HG03457 (cell line): Measurements from ENCODE around the gene VPS33B.
"Not testable (repeated sequence)": the region's sequence is repeated elsewhere in the genome, so short reads cannot be mapped to it uniquely, and the experiment has no call there.

Source experiments
- ATAC-seq: cut with Tn5 transposase; IDR thresholded peaks from one replicate; pipeline ENCODE4 v1.9.1; 2021; ENCODE audit warnings: moderate number of reproducible peaks; ENCODE audit not compliant: unreplicated experiment

VPS33B gene

GRCh38 chr15:91022075-91022831, at the start of gene VPS33B:
TSS of gene VPS33B (minus strand) at chr15:91022594. CDS start at chr15:91022249, 345 bp downstream.
- peak; percentile 35 for ATAC-seq

GRCh38 chr15:91072161-91072560, 49.8 kb upstream of the VPS33B start:
- ATAC-seq: no peak

- no peak for ATAC-seq
These were observed 48.5 kb upstream of the VPS33B start for GRCh38 chr15:91070872-91071271.

- ATAC-seq: no peak
These were observed 46.6 kb upstream of the VPS33B start for GRCh38 chr15:91068966-91069365.

DNA sequence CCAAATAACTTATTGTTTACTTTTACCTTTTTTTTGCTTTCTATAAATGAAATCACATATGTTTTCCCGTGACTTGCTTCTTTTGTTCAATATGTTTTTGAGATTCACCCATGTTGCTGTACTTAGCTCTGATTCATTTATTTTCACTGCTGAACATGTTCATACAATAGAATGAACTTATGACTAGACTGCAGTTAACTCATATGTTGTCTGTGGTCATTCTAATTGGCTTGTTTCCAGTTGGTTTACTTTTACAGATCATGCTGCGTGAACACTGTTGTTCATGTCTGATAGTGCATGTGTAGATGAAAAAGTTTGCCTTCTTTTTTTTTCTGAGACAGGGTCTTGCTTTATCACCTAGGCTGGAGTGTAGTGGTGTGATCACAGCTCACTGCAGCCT, 46.0 kb upstream of the VPS33B start:
- no peak for ATAC-seq

- no peak for ATAC-seq
These were observed 44.6 kb upstream of the VPS33B start for GRCh38 chr15:91067036-91067435.

GRCh38 chr15:91065505-91065904, 43.1 kb upstream of the VPS33B start:
- ATAC-seq: no peak

DNA sequence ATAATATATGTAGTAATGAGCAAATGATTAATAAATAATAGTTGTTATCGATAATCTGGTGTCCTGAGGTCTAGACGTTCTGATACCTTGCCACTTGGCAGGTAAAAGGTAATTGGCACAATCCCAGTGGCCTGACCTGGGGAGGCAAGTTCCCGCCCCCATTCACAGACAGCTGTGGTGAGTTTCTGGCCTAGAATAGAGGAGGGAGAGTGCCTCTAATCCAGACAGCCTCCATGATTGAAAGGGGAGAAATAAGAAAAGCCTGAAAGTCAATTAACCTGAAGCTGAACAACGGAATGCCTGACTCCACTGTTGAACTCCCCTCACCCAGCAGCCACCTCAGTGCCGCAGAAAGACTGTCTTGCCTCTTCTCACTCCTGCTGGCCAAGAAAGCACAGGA, 39.6 kb upstream of the VPS33B start:
- no peak for ATAC-seq

DNA sequence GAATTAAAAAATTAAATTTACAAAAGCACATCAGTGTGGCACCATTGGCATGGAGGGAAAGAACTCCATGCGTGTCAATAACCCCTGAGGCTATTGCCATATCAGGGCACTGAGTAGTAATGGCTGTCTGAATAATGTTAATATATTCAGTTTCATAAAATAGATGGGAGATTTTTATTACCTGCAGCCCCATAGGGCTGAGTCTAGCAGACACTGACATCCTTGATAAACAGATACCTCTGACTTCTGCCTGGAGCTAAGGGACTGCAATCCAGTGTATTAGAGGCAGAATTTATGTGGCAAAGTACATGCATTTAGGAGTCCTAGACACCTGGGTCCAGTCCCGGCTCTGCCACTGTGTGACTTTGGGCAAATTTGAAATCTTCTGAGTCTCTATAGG, 38.8 kb upstream of the VPS33B start:
- ATAC-seq: no peak

DNA sequence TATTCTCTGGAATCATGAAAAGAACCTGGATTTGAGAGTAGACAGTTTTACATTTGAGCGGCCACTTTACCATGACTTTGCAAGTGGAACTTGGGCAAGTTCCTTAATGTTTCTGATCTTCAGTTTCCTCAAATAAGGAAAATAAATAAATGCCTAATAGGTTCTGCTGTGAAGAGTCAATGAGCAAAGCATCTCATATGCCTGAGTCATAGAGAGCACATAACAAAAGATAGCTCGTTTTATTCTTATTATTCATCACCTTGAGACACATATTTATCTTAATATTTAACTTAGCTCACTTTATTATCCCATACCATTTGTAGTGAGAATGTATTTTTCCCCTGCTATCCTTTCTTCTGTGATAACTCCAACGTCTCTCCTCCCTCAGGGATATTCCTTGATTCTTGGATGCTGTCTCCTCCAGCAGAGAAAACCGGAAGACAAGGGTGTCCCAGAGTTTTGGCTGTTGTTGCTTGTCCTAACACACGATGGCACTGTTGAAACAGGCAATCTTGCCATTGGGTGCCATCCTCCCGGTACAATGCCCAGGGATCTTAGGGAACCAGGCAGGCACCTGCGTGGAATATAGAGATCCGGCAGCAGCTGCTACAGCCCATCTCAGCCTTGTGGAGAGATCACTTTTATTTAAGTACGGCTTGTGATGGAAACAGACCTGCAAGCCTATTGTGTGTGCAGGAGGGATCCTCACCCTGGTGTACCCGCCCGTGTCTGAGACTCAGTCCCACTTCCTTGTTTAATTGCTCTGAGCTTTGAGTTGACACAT, 33.3 kb upstream of the VPS33B start:
- ATAC-seq: no peak

GRCh38 chr15:91054816-91055215, 32.4 kb upstream of the VPS33B start:
- no peak for ATAC-seq

- ATAC-seq: no peak
These were observed 28.9 kb upstream of the VPS33B start for GRCh38 chr15:91051248-91051647.

DNA sequence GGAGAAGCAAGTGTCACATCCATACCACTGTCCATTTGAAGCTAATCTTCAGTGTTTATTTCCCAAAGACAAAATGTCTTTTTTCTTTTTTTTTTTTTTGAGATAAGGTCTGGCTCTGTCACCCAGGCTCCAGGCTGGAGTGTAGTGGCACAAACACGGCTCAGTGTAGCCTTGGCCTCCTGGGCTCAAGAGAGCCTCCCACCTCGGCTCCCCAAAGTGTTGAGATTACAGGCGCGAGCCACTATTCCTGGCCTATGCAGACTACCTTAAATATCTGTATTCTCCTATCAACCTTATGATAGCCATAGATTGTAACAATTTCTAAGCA, 27.7 kb upstream of the VPS33B start:
- ATAC-seq: no peak

- ATAC-seq: peak; percentile 74
These were observed 27.2 kb upstream of the VPS33B start for GRCh38 chr15:91049378-91050127.

- no peak for ATAC-seq
These were observed 25.3 kb upstream of the VPS33B start for GRCh38 chr15:91047545-91048199.

GRCh38 chr15:91046056-91046455, 23.7 kb upstream of the VPS33B start:
- not testable (repeated sequence) for ATAC-seq

GRCh38 chr15:91045065-91045464, 22.7 kb upstream of the VPS33B start:
- ATAC-seq: no peak

DNA sequence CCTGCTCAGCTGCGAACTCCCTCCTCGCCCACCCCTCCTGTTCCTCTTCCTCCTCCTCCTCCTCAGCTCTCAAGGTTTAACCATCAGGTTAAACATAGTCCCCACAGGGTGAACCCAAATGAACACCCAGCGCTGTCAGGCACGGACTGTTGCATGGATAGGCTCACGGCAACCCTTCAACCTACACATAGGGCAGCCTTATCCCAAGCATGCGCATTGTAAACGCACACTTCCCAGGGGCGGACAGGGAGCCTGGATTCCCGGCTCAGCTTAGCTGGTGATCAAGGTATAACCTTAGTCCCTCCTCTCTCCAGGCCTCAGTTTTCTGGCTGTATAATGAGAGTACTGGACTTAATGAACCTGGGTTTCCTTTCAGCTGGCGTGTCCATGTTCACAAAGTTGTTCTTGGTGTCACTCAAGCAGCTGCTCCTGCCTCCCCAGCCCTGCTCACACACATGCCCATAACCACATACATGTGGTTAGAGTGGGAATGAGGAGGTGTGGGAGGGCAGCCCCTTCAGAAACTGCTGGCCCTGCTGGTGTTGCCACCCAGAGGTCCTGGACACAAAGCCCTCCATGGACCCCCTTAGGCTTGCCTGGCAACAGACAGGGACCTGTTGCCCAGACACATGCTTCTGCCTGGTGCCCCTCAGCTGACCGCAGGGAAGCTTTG, 20.9 kb upstream of the VPS33B start:
- ATAC-seq: no peak

DNA sequence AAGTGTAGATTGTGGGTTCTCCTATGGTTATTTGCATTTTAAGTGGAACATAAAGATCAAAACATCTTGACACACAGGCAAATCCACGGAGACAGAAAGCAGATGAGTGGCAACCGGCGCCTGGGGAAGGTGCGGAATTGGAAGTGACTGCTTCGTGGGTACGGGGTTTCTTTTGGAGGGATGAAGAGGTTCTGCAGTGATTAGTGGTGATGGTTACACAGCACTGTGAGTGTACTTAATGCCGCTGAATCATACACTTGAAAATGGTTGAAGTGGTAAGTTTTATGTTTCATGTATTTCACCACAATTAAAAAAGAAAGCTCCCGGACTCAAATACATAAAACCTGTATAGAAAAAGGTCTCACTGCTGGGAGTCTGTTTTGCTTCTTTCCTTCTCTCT, 18.5 kb upstream of the VPS33B start:
- ATAC-seq: no peak

GRCh38 chr15:91039996-91040395, 17.6 kb upstream of the VPS33B start:
- no peak for ATAC-seq
